ENCODE measurements around the gene PLEKHA3. TPM values are rescaled to one million over a fixed set of nuclear protein-coding genes. Genes with fewer than 3 reads are reported as not detected.
"Not testable (repeated sequence)": the region's sequence is repeated elsewhere in the genome, so short reads cannot be mapped to it uniquely, and the experiment has no call there.

PLEKHA3 gene
- total RNA-seq, 1 donor from 2014 or later: 16.1 TPM

DNA sequence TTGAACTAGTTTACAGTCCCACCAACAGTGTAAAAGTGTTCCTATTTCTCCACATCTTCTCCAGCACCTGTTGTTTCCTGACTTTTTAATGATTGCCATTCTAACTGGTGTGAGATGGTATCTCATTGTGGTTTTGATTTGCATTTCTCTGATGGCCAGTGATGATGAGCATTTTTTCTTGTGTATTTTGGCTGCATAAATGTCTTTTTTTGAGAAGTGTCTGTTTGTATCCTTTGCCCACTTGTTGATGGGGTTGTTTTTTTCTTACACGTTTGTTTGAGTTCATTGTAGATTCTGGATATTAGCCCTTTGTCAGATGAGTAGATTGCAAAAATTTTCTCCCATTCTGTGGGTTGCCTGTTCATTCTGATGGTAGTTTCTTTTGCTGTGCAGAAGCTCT lies 45.2 kb downstream of the PLEKHA3 start:
- not testable (repeated sequence) for DNase-seq

DNA sequence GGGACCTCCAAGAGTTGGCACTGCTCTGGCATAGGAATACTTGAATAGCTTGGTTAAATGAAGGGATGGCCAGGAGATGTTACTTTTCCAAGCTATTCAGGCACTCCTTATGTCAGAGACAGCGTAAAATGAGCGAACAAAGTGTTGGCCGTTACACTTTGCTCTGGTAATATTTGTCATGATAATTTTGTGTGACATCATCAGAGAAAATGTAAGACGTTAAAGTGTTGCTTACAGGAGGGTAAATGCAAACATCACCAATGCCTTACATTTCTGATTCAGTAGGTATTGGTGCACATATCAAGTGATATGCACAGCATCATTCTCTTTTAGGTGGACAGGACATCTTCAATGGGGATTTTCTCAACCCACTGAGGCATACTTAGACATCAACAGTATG lies 46.0 kb downstream of the PLEKHA3 start:
- DNase-seq: no peak

DNA sequence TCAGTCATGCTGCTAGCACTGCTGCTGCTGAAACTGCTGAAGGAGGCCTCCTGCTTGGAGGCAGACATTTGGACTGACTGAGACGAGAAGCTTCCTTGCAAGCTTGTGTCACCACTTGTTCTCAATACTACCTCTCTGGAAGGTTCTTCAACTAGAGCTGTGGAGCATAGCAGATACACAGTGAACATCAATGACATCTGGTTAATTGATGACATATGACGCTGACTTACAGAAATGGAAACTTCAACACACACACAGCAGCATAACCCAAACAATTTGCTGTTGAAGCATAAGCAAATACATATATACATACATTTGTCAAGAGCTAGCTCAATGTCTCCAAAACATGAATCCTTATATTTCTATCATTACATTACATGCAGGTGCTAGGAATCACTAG lies 47.3 kb downstream of the PLEKHA3 start:
- no peak for DNase-seq

DNA sequence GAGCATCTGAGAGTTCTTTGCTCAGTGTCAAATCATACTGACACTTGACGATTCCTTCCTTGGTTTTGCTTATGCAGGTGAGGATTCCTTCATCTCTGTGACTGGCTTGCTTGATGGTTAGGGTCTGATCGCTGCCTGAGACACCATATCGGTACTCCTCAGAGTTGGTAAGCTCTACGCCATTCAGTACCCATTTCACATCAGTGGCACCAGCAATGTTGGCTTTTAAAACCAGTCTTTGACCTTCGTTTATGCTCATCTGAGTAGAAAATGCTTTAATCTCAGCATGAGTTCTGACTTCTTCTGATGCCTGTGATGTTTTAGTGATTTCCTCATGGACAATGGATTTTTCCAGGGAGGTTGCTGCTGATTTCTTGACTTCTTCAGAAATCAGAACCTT lies 48.4 kb downstream of the PLEKHA3 start:
- DNase-seq: no peak

DNA sequence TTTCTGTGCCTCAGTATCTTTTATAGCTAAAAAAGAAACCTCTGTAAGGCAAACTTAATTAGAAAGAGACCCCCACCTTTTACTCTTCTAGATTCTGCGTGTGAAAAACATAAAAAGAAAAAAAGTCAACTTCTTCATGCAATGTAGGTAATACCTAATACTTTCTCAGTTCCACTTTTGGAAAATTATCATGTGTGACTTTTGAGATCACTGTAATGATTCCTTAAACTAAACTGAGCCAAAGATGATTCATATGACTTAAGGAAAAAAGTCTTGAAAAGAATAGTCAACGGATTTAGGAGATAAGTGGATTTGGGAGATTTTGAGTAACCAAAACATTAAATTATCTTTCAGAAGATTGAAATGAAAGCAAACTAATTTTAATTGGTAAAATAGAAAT lies 48.9 kb downstream of the PLEKHA3 start:
- no peak for DNase-seq

DNA sequence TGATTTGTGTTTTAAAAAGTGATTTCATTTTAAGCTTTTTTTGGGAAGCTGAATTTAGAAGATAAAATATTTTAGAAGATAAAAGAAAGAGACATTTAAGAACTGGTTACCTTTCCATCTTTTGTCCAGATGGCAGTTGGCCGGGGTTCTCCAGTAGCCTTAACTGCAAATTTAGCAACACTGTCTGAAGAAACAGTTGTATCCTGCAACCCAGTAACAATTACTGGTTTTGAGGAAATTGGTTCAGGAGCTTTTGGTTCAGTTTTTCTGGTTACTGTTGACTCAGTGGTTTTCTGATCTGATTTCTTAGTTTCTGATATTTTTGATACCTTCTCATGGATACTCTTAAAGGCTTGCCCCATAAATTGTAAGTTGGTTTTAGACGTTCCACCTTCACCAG lies 49.9 kb downstream of the PLEKHA3 start:
- no peak for DNase-seq

DNA sequence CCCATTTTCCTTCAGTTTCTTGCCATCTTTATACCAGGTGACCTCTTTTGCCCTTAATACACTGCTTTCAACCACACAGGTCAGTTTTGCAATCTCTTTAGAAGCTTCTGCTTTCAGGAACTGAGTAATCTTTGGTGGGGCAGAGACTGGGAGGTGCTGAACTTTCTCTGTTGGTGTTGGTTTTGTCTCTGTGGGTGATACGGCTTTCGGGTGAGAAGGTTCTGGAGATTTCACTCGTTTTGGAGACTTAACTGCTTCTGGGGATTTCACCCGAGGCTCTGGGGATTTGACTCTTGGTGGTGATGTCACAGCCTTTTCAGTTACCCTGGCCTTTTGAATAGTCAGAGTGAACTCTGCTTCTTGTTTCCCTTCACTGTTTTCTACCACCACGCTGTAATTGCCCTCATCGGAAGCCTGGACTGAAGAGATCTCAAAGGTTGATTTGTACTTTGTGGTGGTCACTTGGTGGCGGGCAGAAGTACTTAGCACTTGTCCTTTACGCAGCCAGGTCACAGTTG lies 50.4 kb downstream of the PLEKHA3 start:
- no peak for DNase-seq

DNA sequence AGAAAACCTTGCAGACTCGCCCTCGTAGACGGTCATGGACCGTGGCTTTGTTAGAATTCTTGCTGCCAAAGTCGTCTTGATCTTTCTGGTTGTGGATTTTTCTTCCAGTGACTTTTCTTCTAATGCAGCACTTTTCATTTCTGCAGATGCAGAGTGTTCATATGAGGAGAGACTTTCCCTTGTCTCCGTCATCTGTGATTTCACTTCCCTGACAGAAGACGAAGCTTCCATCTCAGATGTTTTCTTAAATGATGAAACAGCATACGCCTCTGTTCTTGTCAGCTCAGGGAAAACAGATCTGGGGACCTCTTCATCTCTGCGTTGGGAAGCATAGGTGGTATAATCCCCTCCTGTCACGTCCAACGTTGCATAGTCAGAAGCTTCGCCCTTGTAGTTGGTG lies 50.9 kb downstream of the PLEKHA3 start:
- DNase-seq: no peak

DNA sequence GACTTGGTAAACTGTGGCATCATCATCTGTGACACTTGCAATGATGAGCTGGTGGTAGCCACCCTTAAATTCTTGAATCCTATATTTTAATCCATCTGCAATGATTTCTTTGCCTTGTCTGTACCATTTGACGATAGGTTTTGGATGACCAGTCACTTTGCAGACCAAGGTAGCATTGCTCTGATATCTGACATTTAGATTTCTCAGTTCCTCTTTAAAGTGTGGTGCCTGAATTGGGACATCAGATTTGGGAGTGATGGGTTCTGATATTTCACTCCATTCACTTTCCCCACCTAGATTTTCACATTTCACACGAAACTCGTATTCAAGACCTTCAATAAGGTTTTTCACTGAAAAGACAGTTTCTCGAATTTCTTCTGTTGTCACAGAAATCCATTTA lies 55.8 kb downstream of the PLEKHA3 start:
- no peak for DNase-seq

DNA sequence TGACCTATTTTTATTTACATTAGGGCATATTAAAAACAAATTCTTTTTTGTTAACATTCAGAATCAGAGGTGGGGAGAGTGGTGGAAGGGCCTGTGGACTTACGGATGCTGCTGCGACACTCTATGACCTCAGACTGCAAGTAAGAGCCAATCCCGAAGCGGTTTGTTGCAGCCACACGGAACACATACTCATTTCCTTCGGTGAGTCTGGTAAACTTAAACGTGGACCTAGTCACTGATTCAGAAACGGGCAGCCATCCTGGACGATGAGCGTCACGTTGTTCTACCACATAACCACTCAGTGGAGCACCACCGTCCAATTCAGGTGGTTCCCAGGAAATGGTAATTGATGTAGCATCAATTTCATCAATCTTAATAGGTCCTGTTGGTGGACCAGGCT lies 61.9 kb downstream of the PLEKHA3 start:
- DNase-seq: no peak

DNA sequence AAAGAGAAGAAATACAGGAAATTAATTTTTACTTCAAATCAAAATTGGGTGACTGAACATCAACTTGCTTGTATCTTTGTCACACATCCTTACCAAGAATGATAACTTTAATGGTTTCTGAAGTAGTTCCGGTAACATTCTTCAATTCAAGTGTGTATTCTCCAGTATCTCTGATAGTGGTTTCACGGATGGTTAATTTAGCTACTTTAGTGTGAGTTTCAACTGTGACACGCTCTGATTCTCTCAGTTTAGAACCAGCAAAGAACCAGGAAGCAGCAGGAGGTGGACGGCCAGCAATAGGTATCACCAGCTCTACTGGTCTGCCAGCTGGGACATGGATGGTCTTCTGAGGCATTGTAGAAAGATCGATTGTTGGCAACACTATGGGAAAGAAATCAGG lies 62.3 kb downstream of the PLEKHA3 start:
- DNase-seq: no peak

DNA sequence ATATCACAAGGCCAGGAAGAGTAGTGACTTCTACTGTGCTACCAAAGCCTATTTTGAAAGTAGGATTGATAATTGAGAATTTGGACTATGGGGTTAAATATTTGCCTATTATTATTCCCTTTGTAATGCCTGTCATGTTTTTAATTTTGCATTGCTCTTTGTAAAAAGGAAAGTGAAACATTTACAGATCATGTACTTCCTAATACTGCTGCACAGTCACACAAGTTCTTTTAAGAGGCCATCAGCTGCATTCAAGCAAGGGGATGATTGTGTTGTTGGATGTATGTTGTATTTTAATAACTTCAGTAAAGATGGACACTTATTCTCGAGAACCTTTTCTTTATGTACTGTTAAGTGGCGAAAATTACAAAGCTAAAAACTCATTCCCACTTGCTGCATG lies 70.1 kb downstream of the PLEKHA3 start:
- DNase-seq: no peak

DNA sequence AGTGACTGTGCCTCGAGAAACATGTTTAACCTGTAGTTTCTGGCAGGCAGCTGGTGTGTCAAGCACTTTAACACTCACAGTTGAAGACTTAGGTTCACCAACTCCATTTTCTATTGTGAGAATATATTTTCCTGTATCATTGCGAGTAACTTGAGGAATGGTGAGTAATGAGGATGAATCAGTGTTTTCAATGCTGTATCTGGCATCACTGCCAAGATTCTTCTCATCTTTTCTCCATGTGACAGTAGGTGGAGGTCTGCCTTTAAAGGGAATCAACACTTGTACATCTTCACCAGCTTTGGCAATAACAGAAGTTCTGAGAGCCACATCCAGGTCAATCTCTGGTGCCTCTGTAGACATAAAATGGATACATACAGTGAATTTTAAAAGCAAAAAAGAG lies 72.8 kb downstream of the PLEKHA3 start:
- no peak for DNase-seq

Other genes starting within 250 kb of the PLEKHA3 start
- gene PRKRA, start 29.3 kb upstream of the PLEKHA3 start, total RNA-seq: 64.4 TPM
- gene PJVK, start 29.1 kb upstream of the PLEKHA3 start, total RNA-seq: 5.0 TPM
- 9.5 TPM for gene FKBP7, start 1.9 kb upstream of the PLEKHA3 start, total RNA-seq

Data from occipital lobe (tissue), 2 donors.